K562 (cell line): ENCODE data around the gene PRRT1. TPM values are rescaled to one million over a fixed set of nuclear protein-coding genes. Genes with fewer than 3 reads are reported as not detected.

Experiments
- CBFA2T3 ChIP-seq: fragments of 450-650 bp; IDR thresholded peaks from 2 replicates; pipeline ENCODE4 v1.6.1; 2017
- CBX1 ChIP-seq: sonication (generic); IDR thresholded peaks from 2 replicates; pipeline ENCODE4 v1.6.1; 2016; ENCODE audit warnings: antibody characterized with exemption, low read depth, mild to moderate bottlenecking
- CSDE1 ChIP-seq, 2 experiments: fragments of 450-650 bp; IDR thresholded peaks; 2 replicates each; pipeline ENCODE4 v1.6.1; 2016; ENCODE audit warnings: mild to moderate bottlenecking in 1 of 2
- E2F3 ChIP-seq: fragments of 250-450 bp; sonication (Bioruptor Pico); IDR thresholded peaks from 2 replicates; pipeline ENCODE4 v1.4.0; 2020; ENCODE audit warnings: mild to moderate bottlenecking
- HDAC8 ChIP-seq: fragments of 450-650 bp; IDR thresholded peaks from 2 replicates; pipeline ENCODE4 v1.6.1; 2016; ENCODE audit warnings: mild to moderate bottlenecking, missing genetic modification characterization, moderate library complexity, missing compliant biosample characterization
- IRF2 ChIP-seq: sonication (generic); formaldehyde crosslinking; IDR thresholded peaks from 2 replicates; pipeline ENCODE4 v1.8.1; 2022; ENCODE audit warnings: mild to moderate bottlenecking, missing genetic modification reagents
- MBD2 ChIP-seq: sonication (generic); IDR thresholded peaks from 2 replicates; pipeline ENCODE4 v1.6.1; 2016; ENCODE audit warnings: low read depth, borderline replicate concordance
- MTA3 ChIP-seq: fragments of 450-650 bp; formaldehyde crosslinking; IDR thresholded peaks from 2 replicates; pipeline ENCODE4 v1.6.1; 2017; ENCODE audit warnings: mild to moderate bottlenecking, borderline replicate concordance
- NFXL1 ChIP-seq: fragments of 450-650 bp; formaldehyde crosslinking; IDR thresholded peaks from 2 replicates; pipeline ENCODE4 v1.4.0; 2021; ENCODE audit warnings: mild to moderate bottlenecking
- NONO ChIP-seq, 2 experiments: fragments of 200-400 bp in 1 of 2; fragments of 450-650 bp in 1 of 2; formaldehyde crosslinking in 1 of 2; IDR thresholded peaks; 2 replicates each; pipeline ENCODE4 v1.6.1; 2017; ENCODE audit warnings: low read depth in 2 of 2, mild to moderate bottlenecking in 2 of 2, moderate library complexity in 2 of 2, low read length in 1 of 2
- NR2C1 ChIP-seq, 2 experiments: fragments of 450-650 bp; IDR thresholded peaks; 2 replicates each; pipeline ENCODE4 v1.6.1; 2017; ENCODE audit warnings: mild to moderate bottlenecking in 2 of 2, antibody characterized with exemption in 1 of 2, inconsistent platforms in 1 of 2, missing compliant biosample characterization in 1 of 2, missing genetic modification characterization in 1 of 2
- NRF1 ChIP-seq, 2 experiments: fragments of 450-650 bp; IDR thresholded peaks in 1 of 2; conservative IDR thresholded peaks in 1 of 2; 2 replicates each; pipeline ENCODE4 v1.6.1; 2014; ENCODE audit warnings: mild to moderate bottlenecking in 2 of 2
- OTX1 ChIP-seq: fragments of 450-650 bp; formaldehyde crosslinking; IDR thresholded peaks from 2 replicates; pipeline ENCODE4 v1.4.0; 2022; ENCODE audit warnings: mild to moderate bottlenecking
- PTTG1 ChIP-seq: fragments of 450-650 bp; IDR thresholded peaks from 2 replicates; pipeline ENCODE4 v1.6.1; 2016; ENCODE audit warnings: low read depth, mild to moderate bottlenecking, missing genetic modification characterization, missing compliant biosample characterization
- RBBP5 ChIP-seq: fragments of 200-600 bp; sonication (generic); IDR thresholded peaks from 2 replicates; pipeline ENCODE4 v1.6.1; 2012; ENCODE audit warnings: borderline replicate concordance, mild to moderate bottlenecking, low read length, control low read depth, inconsistent platforms; ENCODE audit not compliant: insufficient read depth, poor library complexity, severe bottlenecking
- TEAD2 ChIP-seq: fragments of 450-650 bp; IDR thresholded peaks from 2 replicates; pipeline ENCODE4 v1.6.1; 2016; ENCODE audit warnings: missing genetic modification characterization, control low read depth, missing compliant biosample characterization
- U2AF2 ChIP-seq: fragments of 200-400 bp; formaldehyde crosslinking; optimal IDR thresholded peaks from 2 replicates; pipeline ENCODE3; 2017; ENCODE audit warnings: low read depth, mild to moderate bottlenecking, low read length
- ZNF384 ChIP-seq: IDR thresholded peaks from 2 replicates; pipeline ENCODE4 v1.6.1; 2012; ENCODE audit warnings: low read depth, low read length, improper control_type of control experiment
- ZNF778 ChIP-seq: fragments of 450-650 bp; formaldehyde crosslinking; IDR thresholded peaks from 2 replicates; pipeline ENCODE4 v1.4.0; 2020; ENCODE audit warnings: mild to moderate bottlenecking, moderate library complexity
- polyA plus RNA-seq, 8 experiments: library from polyadenylated mRNA; depleted of rRNA in 4 of 8; stranded (reverse) in 5 of 8; unstranded in 3 of 8; fragments of >200 nt; fragmentation: Nextera tagmentation in 2 of 8; fragmentation: Illumina TruSeq in 1 of 8; extraction: Ambion mirVana in 2 of 8; extraction: Trizol in 1 of 8; gene quantifications; 2 replicates each; pipeline versions ENCODE4 v1.2.1 to v1.2.3, GENCODE V29; 2011 to 2014; ENCODE audit warnings: inconsistent platforms in 1 of 8, missing spikeins in 1 of 8
- total RNA-seq, 7 experiments: library from RNA; depleted of rRNA in 6 of 7; stranded (reverse); fragments of >200 nt in 6 of 7; fragmentation: Illumina TruSeq in 2 of 7; extraction: Trizol in 2 of 7; gene quantifications; 2 replicates each; pipeline versions ENCODE4 v1.2.1 to v1.2.3, GENCODE V29; 2011 to 2021; ENCODE audit warnings: low replicate concordance in 1 of 7
- TF ChIP-seq, protein P1 (sequence below): fragments of 450-650 bp; IDR thresholded peaks from 2 replicates; pipeline ENCODE4 v1.6.1; 2018; ENCODE audit warnings: mild to moderate bottlenecking, low read depth; ENCODE audit not compliant: partially characterized antibody
- TF ChIP-seq, protein P2 (sequence below): fragments of 450-650 bp; formaldehyde crosslinking; IDR thresholded peaks from 2 replicates; pipeline ENCODE4 v1.4.0; 2022; ENCODE audit warnings: missing genetic modification characterization
- TF ChIP-seq, protein P3 (sequence below), 2 experiments: fragments of 450-650 bp; IDR thresholded peaks; 2 replicates each; pipeline ENCODE4 v1.6.1; 2018; ENCODE audit warnings: mild to moderate bottlenecking in 2 of 2, low read depth in 1 of 2; ENCODE audit not compliant: partially characterized antibody in 2 of 2

The PRRT1 gene
- total and polyA plus RNA-seq, 9 of the 15 experiments (the other 6 are each of a cell fraction or from before 2014, with no cell fraction given): 0.14 to 3.5 (median 0.41) TPM

DNA sequence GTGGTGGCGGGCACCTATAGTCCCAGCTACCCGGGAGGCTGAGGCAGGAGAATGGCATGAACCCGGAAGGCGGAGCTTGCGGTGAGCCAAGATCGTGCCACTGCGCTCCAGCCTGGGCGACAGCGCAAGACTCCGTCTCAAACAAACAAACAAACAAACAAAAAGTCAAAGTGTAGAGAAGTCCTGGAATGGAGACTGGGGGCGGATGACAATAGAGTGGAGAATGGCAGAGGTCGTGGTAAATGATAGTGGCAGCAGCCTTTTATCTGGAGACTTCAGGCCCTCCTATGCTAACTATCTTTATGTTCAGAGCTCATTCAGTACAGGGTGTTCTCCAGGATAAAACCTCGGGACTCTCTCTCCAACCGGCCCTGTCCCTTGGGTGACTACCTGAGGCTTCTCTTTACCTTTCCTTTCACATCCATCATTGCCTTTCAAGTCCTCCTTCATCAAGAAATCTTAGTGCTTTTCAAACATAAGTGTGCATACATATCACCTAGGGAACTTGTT is 20.2 kb downstream of the PRRT1 start (continued):
- TF ChIP-seq ZNF778 (no peak), OTX1 (CRISPR knock-in tag) (peak; percentile 77), HDAC8 (tag) (no peak), RBBP5 (peak; percentile 48), NFXL1 (CRISPR knock-in tag) (no peak), CBFA2T3 (peak; percentile 100), MBD2 (peak; percentile 82), NR2C1 (IDR thresholded peaks at IDR 0.05) (peak; percentile 68; the same call in 1 of the 2 replicates), NR2C1 (tag; IDR thresholded peaks at IDR 0.05) (peak; percentile 78), U2AF2 (no peak), TEAD2 (no peak), MTA3 (peak; percentile 78), CSDE1 (IDR thresholded peaks at IDR 0.05) (0 out of 4 replicates have a peak, but pooled peaks of 1 of the 2 experiments have one; percentile 24), NONO (IDR thresholded peaks at IDR 0.05; ENCODE audit: low read depth in 2 of 2, low read length in 1 of 2) (peak in 1 of 2 experiments; percentile 79; a peak in 2 of 4 replicates), PTTG1 (no peak), IRF2 (CRISPR knock-in tag) (no peak), NRF1 (conservative IDR thresholded peaks at IDR 0.05 in 1 of 2, IDR thresholded peaks at IDR 0.05 in 1 of 2) (no peak), ZNF384 (no peak), E2F3 (CRISPR knock-in tag) (0 out of 2 replicates have a peak, but pooled peaks have one; percentile 34), CBX1 (no peak)
- TF ChIP-seq, protein P1, sequence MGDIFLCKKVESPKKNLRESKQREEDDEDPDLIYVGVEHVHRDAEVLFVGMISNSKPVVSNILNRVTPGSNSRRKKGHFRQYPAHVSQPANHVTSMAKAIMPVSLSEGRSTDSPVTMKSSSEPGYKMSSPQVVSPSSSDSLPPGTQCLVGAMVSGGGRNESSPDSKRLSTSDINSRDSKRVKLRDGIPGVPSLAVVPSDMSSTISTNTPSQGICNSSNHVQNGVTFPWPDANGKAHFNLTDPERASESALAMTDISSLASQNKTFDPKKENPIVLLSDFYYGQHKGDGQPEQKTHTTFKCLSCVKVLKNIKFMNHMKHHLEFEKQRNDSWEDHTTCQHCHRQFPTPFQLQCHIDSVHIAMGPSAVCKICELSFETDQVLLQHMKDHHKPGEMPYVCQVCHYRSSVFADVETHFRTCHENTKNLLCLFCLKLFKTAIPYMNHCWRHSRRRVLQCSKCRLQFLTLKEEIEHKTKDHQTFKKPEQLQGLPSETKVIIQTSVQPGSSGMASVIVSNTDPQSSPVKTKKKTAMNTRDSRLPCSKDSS: no peak
- TF ChIP-seq, protein P2, sequence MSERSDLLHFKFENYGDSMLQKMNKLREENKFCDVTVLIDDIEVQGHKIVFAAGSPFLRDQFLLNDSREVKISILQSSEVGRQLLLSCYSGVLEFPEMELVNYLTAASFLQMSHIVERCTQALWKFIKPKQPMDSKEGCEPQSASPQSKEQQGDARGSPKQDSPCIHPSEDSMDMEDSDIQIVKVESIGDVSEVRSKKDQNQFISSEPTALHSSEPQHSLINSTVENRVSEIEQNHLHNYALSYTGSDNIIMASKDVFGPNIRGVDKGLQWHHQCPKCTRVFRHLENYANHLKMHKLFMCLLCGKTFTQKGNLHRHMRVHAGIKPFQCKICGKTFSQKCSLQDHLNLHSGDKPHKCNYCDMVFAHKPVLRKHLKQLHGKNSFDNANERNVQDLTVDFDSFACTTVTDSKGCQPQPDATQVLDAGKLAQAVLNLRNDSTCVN (CRISPR knock-in tag): peak; percentile 89; the same call in 1 of the 2 replicates
- TF ChIP-seq, protein P3, sequence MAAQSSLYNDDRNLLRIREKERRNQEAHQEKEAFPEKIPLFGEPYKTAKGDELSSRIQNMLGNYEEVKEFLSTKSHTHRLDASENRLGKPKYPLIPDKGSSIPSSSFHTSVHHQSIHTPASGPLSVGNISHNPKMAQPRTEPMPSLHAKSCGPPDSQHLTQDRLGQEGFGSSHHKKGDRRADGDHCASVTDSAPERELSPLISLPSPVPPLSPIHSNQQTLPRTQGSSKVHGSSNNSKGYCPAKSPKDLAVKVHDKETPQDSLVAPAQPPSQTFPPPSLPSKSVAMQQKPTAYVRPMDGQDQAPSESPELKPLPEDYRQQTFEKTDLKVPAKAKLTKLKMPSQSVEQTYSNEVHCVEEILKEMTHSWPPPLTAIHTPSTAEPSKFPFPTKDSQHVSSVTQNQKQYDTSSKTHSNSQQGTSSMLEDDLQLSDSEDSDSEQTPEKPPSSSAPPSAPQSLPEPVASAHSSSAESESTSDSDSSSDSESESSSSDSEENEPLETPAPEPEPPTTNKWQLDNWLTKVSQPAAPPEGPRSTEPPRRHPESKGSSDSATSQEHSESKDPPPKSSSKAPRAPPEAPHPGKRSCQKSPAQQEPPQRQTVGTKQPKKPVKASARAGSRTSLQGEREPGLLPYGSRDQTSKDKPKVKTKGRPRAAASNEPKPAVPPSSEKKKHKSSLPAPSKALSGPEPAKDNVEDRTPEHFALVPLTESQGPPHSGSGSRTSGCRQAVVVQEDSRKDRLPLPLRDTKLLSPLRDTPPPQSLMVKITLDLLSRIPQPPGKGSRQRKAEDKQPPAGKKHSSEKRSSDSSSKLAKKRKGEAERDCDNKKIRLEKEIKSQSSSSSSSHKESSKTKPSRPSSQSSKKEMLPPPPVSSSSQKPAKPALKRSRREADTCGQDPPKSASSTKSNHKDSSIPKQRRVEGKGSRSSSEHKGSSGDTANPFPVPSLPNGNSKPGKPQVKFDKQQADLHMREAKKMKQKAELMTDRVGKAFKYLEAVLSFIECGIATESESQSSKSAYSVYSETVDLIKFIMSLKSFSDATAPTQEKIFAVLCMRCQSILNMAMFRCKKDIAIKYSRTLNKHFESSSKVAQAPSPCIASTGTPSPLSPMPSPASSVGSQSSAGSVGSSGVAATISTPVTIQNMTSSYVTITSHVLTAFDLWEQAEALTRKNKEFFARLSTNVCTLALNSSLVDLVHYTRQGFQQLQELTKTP (IDR thresholded peaks at IDR 0.05; ENCODE audit: low read depth in 1 of 2, partially characterized antibody in 2 of 2): peak in 1 of 2 experiments; percentile 79
